H1 (cell line): Measurements from ENCODE around the gene MAN1C1. TPM values are rescaled to one million over a fixed set of nuclear protein-coding genes. Genes with fewer than 3 reads are reported as not detected.
A peak's percentile ranks its signal among the peaks of the same experiment; 100 is the strongest.

Source experiments
- CTCF ChIA-PET: fragments of 300-600 bp; sonication (Branson Sonifier 250); formaldehyde crosslinking; loops from one replicate; lab custom pipeline; 2021; ENCODE audit not compliant: partially characterized antibody; lab: Charles Lee
- POLR2A ChIA-PET: fragments of 300-600 bp; sonication (Branson Sonifier 250); formaldehyde crosslinking; loops from one replicate; lab custom pipeline; 2021; ENCODE audit warnings: inconsistent platforms; ENCODE audit not compliant: partially characterized antibody; lab: Charles Lee
- DNase-seq, 2 experiments: peaks; one replicate each; pipeline versions ENCODE4 v3.0.0 to v3.0.0-alpha.2; 2010 to 2022; ENCODE audit warnings: low spot score in 2 of 2, low read depth in 1 of 2, mixed read lengths in 1 of 2
- FAIRE-seq: peaks from 2 replicates; lab custom pipeline; 2011; peaks lifted over from hg19 to GRCh38; lab: Jason Lieb, UNC
- H2AFZ ChIP-seq: 2 replicates; pipeline ENCODE4 v1.8.1; 2012; ENCODE audit warnings: low read length, inconsistent platforms
- H2AK5ac ChIP-seq: 2 replicates; pipeline ENCODE4 v1.6.1; 2013; ENCODE audit warnings: low read depth, low read length
- H2BK120ac ChIP-seq: replicated peaks from 2 replicates; pipeline ENCODE3; 2013; ENCODE audit warnings: low read depth, low read length, inconsistent platforms
- H2BK12ac ChIP-seq: 2 replicates; pipeline ENCODE4 v1.6.1; 2013; ENCODE audit warnings: low read depth, low read length
- H2BK15ac ChIP-seq: 2 replicates; pipeline ENCODE4 v1.6.1; 2013; ENCODE audit warnings: low read length
- H2BK20ac ChIP-seq: 2 replicates; pipeline ENCODE4 v1.6.1; 2013; ENCODE audit warnings: low read length
- H2BK5ac ChIP-seq: 2 replicates; pipeline ENCODE4 v1.6.1; 2013; ENCODE audit warnings: low read depth, low read length
- H3K14ac ChIP-seq: 2 replicates; pipeline ENCODE4 v1.6.1; 2013; ENCODE audit warnings: inconsistent platforms; ENCODE audit not compliant: insufficient read length
- H3K18ac ChIP-seq: 2 replicates; pipeline ENCODE4 v1.6.1; 2013; ENCODE audit warnings: low read length; ENCODE audit errors: extremely low read depth
- H3K23ac ChIP-seq: 2 replicates; pipeline ENCODE4 v1.6.1; 2013; ENCODE audit warnings: inconsistent platforms; ENCODE audit not compliant: insufficient read length
- H3K23me2 ChIP-seq: 2 replicates; pipeline ENCODE4 v1.6.1; 2013; ENCODE audit warnings: low read depth, low read length
- H3K27ac ChIP-seq: 2 replicates; pipeline ENCODE4 v1.6.1; 2011; ENCODE audit warnings: low read depth, low read length, inconsistent platforms
- H3K27me3 ChIP-seq, 4 experiments: replicated peaks in 1 of 4; 1 replicate in 1 of 4; 2 replicates in 3 of 4; pipeline versions ENCODE4 v1.6.1 to v1.8.1; 2011 to 2013; ENCODE audit warnings: low read length in 3 of 4, mild to moderate bottlenecking in 3 of 4, inconsistent platforms in 2 of 4, mixed read lengths in 2 of 4, moderate library complexity in 1 of 4; ENCODE audit not compliant: control insufficient read depth in 3 of 4, insufficient read depth in 3 of 4; ENCODE audit errors: extremely low read depth in 1 of 4
- H3K36me3 ChIP-seq, 4 experiments: 2 replicates each; pipeline versions ENCODE4 v1.6.1 to v1.8.1; 2011 to 2013; ENCODE audit warnings: mild to moderate bottlenecking in 4 of 4, low read length in 3 of 4, moderate library complexity in 2 of 4, control low read depth in 1 of 4, inconsistent platforms in 1 of 4; ENCODE audit not compliant: insufficient read depth in 4 of 4, control insufficient read depth in 2 of 4
- H3K4ac ChIP-seq: replicated peaks from 2 replicates; pipeline ENCODE3; 2013; ENCODE audit warnings: low read length, low read depth, mixed read lengths, inconsistent platforms; ENCODE audit not compliant: insufficient read length
- H3K4me1 ChIP-seq, 4 experiments: replicated peaks in 1 of 4; 1 replicate in 1 of 4; 2 replicates in 3 of 4; pipeline versions ENCODE4 v1.6.1 to v1.8.1; 2011 to 2013; ENCODE audit warnings: low read length in 3 of 4, inconsistent platforms in 2 of 4, mixed read lengths in 1 of 4; ENCODE audit not compliant: insufficient read depth in 4 of 4, control insufficient read depth in 3 of 4
- H3K4me2 ChIP-seq, 2 experiments: 2 replicates each; pipeline versions ENCODE4 v1.6.1 to v1.8.1; 2011 to 2013; ENCODE audit warnings: low read depth in 2 of 2, low read length in 2 of 2, control low read depth in 1 of 2, inconsistent platforms in 1 of 2, mild to moderate bottlenecking in 1 of 2; ENCODE audit not compliant: insufficient read depth in 1 of 2
- H3K4me3 ChIP-seq, 4 experiments: fragments of 200-600, 300-600 bp in 1 of 4; sonication (generic), shearing (Covaris generic), sonication (Bioruptor Twin) in 1 of 4; 2 replicates each; pipeline versions ENCODE4 v1.5.1 to v1.8.1; 2011 to 2016; ENCODE audit warnings: low read length in 4 of 4, low read depth in 3 of 4, control low read depth in 2 of 4, inconsistent platforms in 2 of 4, mild to moderate bottlenecking in 2 of 4, mixed read lengths in 1 of 4, moderate library complexity in 1 of 4; ENCODE audit not compliant: insufficient read depth in 2 of 4; ENCODE audit errors: extremely low read depth in 1 of 4
- H3K56ac ChIP-seq: replicated peaks from 2 replicates; pipeline ENCODE3; 2013; ENCODE audit warnings: low read depth, mild to moderate bottlenecking, mixed read lengths, low read length, inconsistent platforms; ENCODE audit not compliant: insufficient read length
- H3K79me1 ChIP-seq: 2 replicates; pipeline ENCODE4 v1.6.1; 2013; ENCODE audit warnings: low read depth, low read length, control low read depth
- H3K79me2 ChIP-seq, 2 experiments: 2 replicates each; pipeline versions ENCODE4 v1.6.1 to v1.8.1; 2012 to 2013; ENCODE audit warnings: low read length in 2 of 2, mild to moderate bottlenecking in 2 of 2, inconsistent platforms in 1 of 2; ENCODE audit not compliant: insufficient read depth in 2 of 2, control insufficient read depth in 1 of 2
- H3K9ac ChIP-seq, 4 experiments: replicated peaks in 1 of 4; 1 replicate in 1 of 4; 2 replicates in 3 of 4; pipeline versions ENCODE4 v1.6.1 to v1.8.1; 2011 to 2013; ENCODE audit warnings: low read depth in 3 of 4, low read length in 3 of 4, control low read depth in 2 of 4, mild to moderate bottlenecking in 2 of 4, moderate library complexity in 2 of 4, inconsistent platforms in 1 of 4; ENCODE audit errors: extremely low read depth in 1 of 4
- H3K9me3 ChIP-seq, 2 experiments: 2 replicates each; pipeline versions ENCODE4 v1.6.1 to v1.8.1; 2012 to 2013; ENCODE audit warnings: mild to moderate bottlenecking in 2 of 2, moderate library complexity in 2 of 2, control low read depth in 1 of 2, inconsistent platforms in 1 of 2, low read depth in 1 of 2, low read length in 1 of 2, mixed read lengths in 1 of 2; ENCODE audit not compliant: insufficient read depth in 2 of 2
- H4K20me1 ChIP-seq, 2 experiments: replicated peaks in 1 of 2; 2 replicates each; pipeline versions ENCODE3 to v1.8.1; 2011 to 2013; ENCODE audit warnings: inconsistent platforms in 2 of 2, low read length in 2 of 2, mild to moderate bottlenecking in 1 of 2; ENCODE audit not compliant: insufficient read depth in 2 of 2, control insufficient read depth in 1 of 2
- H4K5ac ChIP-seq: 2 replicates; pipeline ENCODE4 v1.6.1; 2013; ENCODE audit warnings: low read length, low read depth, mixed read lengths, inconsistent platforms; ENCODE audit not compliant: insufficient read length
- H4K8ac ChIP-seq: 2 replicates; pipeline ENCODE4 v1.8.0; 2013; ENCODE audit warnings: mild to moderate bottlenecking, moderate library complexity, low read length, inconsistent platforms; ENCODE audit not compliant: insufficient read depth; ENCODE audit errors: extremely low read depth
- H4K91ac ChIP-seq: replicated peaks from 2 replicates; pipeline ENCODE3; 2013; ENCODE audit warnings: low read length, mixed read lengths, inconsistent platforms; ENCODE audit not compliant: insufficient read length
- BRCA1 ChIP-seq: IDR thresholded peaks from 2 replicates; pipeline ENCODE4 v1.6.1; 2012; ENCODE audit warnings: low read depth, low read length, improper control_type of control experiment
- CHD2 ChIP-seq: IDR thresholded peaks from 2 replicates; pipeline ENCODE4 v1.6.1; 2012; ENCODE audit warnings: low read length, improper control_type of control experiment
- JUN ChIP-seq: IDR thresholded peaks from 2 replicates; pipeline ENCODE4 v1.6.1; 2011; ENCODE audit warnings: low read depth, mild to moderate bottlenecking, improper control_type of control experiment, low read length
- JUND ChIP-seq: IDR thresholded peaks from 2 replicates; pipeline ENCODE4 v1.6.1; 2011; ENCODE audit warnings: mild to moderate bottlenecking, improper control_type of control experiment, low read length
- SIRT6 ChIP-seq: IDR thresholded peaks from one replicate; pipeline ENCODE4 v1.7.1; 2012; ENCODE audit warnings: low read length, inconsistent platforms
- WGBS, 2 experiments: shearing (Covaris generic) in 1 of 2; methylation state at CpG; one replicate each; pipeline versions ENCODE4 v1.1.6 to v1.1.7; 2013 to 2015; ENCODE audit warnings: low lambda C conversion rate in 2 of 2, mixed read lengths in 2 of 2, inconsistent platforms in 1 of 2, low coverage in 1 of 2, missing lambda C conversion rate in 1 of 2; ENCODE audit not compliant: insufficient replicate concordance in 2 of 2, insufficient coverage in 1 of 2, insufficient read length in 1 of 2; ENCODE audit errors: extremely low coverage in 1 of 2, missing lambda C conversion rate in 1 of 2; 5-methylcytosine and 5-hydroxymethylcytosine counted together
- polyA plus RNA-seq, 7 experiments: library from polyadenylated mRNA; depleted of rRNA in 3 of 7; stranded (reverse) in 5 of 7; unstranded in 2 of 7; fragments of >200 nt in 5 of 7; fragments of 200-250 nt in 2 of 7; gene quantifications; 1 replicate in 5 of 7; 2 replicates in 1 of 7; 4 replicates in 1 of 7; pipeline versions ENCODE4 v1.2.1 to v1.2.3, GENCODE V29; 2011 to 2013; ENCODE audit warnings: missing spikeins in 2 of 7, mixed read lengths in 2 of 7
- total RNA-seq: library from RNA; stranded (reverse); fragmentation: NEBNext Ultra II Directional; extraction: Animal tissue kit (Norgen Biotek cat#: 25700); gene quantifications from 2 replicates; pipeline ENCODE4 v1.2.1, GENCODE V29; 2021

MAN1C1 gene
- total and polyA plus RNA-seq, 2 of the 8 experiments (the other 6 are each of a cell fraction or from before 2014, with no cell fraction given) = 7.8 to 15.2 TPM

- POLR2A ChIA-PET = interaction anchor here (0.7 to 1.8 kb wide), 3 partner anchors 10 to 51 kb away, joined by 3 to 8 read pairs (median 3); no protein-coding TSS in a partner anchor
- CTCF ChIA-PET = interaction anchor here (0.6 to 4.4 kb wide), 10 partner anchors 9 to 200 kb away, joined by 3 to 24 read pairs (median 5); no protein-coding TSS in a partner anchor
- TF ChIP-seq JUN = no peak
- TF ChIP-seq CHD2 = no peak
- no peak for TF ChIP-seq SIRT6
- no peak for TF ChIP-seq JUND
- no peak for TF ChIP-seq BRCA1
These were observed 129.9 kb downstream of the MAN1C1 start for GRCh38 chr1:25746299-25747045.

More at GRCh38 chr1:25746299-25747045, 129.9 kb downstream of the MAN1C1 start:
- 92% methylated on average over 20 of the region's 22 CpGs; no CpG with 5 or more reads in 1 of the 2 experiments for WGBS, 2 experiments
- H3K56ac ChIP-seq = no peak overlapping the region
- H3K27me3 ChIP-seq = no peaks in the 10 kb centered on the region
- no peaks in the 10 kb centered on the region for H3K9me3 ChIP-seq
- no peak overlapping the region for H3K4me3 ChIP-seq
- H3K14ac ChIP-seq = no peak overlapping the region
- no peak overlapping the region; the same call in 1 of the 2 replicates for H4K8ac ChIP-seq
- H3K4me1 ChIP-seq = peaks cover 12 to 34% (median 17%) of the 10 kb centered on the region in 4 experiments
- H3K4me2 ChIP-seq = no peak overlapping the region
- FAIRE-seq (no peak), DNase-seq (no peak)
- H3K27ac ChIP-seq = no peak overlapping the region
- H3K9ac ChIP-seq = no peak overlapping the region
- H4K5ac ChIP-seq = no peak overlapping the region
- H4K20me1 ChIP-seq = no peaks in the 10 kb centered on the region
- no peak overlapping the region for H2AFZ ChIP-seq
- H3K18ac ChIP-seq = peak overlapping the region; percentile 25; the same call in 1 of the 2 replicates
- H3K79me1 ChIP-seq = no peaks in the 10 kb centered on the region
- H2BK5ac ChIP-seq = peak overlapping the region; percentile 49; the same call in 1 of the 2 replicates
- H3K23me2 ChIP-seq = no peaks in the 10 kb centered on the region; the same call in 1 of the 2 replicates
- H3K36me3 ChIP-seq = no peaks in the 10 kb centered on the region
- H3K23ac ChIP-seq = no peak overlapping the region
- H2BK12ac ChIP-seq = peak overlapping the region; percentile 75; the same call in 1 of the 2 replicates
- no peaks in the 10 kb centered on the region for H3K79me2 ChIP-seq
- H2BK20ac ChIP-seq = no peak overlapping the region
- 0 out of 2 replicates have a peak overlapping the region, but pooled peaks have one; percentile 53 for H2BK15ac ChIP-seq
- H2BK120ac ChIP-seq = no peak overlapping the region
- H3K4ac ChIP-seq = peak overlapping the region; percentile 50
- H4K91ac ChIP-seq = peak overlapping the region; percentile 69
- peak overlapping the region; percentile 57; the same call in 1 of the 2 replicates for H2AK5ac ChIP-seq
